AG08395 (cell line): ENCODE results near the gene MGAT4D.
A peak's percentile ranks its signal among the peaks of the same experiment; 100 is the strongest.
"Not testable (repeated sequence)": the region's sequence is repeated elsewhere in the genome, so short reads cannot be mapped to it uniquely, and the experiment has no call there.

Experiments used
- DNase-seq: peaks from one replicate; pipeline ENCODE4 v3.0.0; 2012; ENCODE audit warnings: mixed read lengths, low spot score

MGAT4D gene

DNA sequence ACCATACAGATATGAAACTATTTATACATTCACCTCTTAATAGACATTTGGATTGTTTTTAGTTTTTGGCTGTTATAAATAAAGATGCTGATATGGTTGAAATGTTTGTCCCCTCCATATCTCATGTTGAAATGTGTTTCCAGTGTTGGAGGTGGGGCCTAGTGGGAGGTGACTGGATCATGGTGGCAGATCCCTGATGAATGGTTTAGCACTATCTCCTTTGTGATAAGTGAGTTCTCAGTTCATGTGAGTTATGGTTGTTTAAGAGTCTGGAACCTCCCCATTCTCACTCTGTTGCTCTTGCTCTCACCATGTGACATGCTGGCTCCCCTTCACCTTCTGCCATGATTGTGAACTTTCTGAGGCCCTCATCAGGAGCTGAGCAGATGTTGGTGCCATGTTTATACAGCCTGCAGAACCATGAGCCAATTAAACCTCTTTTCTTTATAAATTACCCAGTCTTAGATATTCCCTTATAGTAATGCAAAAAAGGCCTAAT lies 58.4 kb downstream of the MGAT4D start:
- DNase-seq = no peak

DNA sequence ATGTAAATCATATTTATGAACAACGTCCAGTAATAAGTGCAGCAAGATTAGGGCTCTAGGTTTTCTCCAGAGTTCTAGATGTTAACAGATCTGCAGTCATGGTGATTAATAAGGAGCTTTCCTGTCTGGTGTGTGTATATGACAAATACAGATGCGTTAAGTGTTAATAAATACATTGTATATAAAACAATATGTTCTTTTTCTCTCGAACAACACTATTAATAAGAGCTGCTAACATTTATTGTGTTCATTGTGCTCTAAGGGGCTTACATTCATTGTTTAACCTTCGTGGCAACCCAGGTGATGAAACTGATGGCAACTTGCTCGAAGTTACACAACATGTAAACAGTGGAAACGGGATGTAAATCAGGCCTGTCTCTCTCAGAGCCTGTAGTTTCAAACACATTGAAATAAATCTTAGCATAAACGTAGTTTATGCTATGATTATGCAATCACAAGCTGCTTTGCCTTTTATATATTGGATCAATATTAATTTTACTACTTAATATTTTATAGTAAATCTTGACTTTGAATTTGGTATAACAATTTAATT lies 70.1 kb downstream of the MGAT4D start:
- no peak for DNase-seq

DNA sequence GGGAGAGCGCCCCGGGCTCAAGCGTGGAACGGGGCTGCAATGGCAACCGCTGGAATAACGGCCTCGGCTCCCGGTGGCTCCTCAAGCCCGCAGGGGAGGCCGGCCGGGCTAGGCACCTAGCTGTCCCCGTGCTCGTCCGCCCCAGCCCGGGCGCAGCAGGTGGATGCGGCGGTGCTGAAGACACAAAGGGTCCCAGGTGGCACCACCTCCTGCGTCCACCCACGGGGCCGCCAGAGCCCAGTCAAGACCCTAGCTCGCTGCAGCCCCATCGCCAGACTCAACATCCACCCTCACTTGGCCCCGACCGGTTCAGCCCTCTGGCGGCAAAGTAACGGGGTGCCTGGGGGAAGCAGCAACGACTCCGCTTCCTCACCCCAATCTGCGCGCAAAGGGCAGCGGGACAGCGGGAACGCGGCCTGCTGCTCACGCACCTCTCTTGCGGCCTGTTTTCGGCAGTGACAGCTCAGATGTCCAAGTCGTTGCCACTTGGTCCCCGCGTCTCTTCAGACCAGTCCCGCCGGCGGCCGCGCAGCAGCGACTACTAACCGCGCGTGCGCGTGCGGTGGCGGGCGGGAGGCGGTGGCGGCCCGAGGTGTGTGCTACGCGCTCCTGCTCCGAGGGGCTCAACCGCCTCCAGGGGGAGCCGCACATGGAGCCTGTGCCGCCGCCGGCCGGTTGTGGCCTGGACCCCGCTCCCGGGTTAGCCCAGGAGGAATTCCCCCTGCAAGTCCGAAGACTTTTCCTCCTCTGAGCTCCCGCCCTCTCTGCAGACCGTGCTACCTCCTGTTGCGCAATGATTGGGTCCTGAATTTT lies 70.8 kb downstream of the MGAT4D start, which contains the start of gene CLGN:
Gene CLGN, minus strand, starts transcription at position 543 of the 813 bp plus-strand sequence. CDS start 14,570 bp downstream, outside the sequence.
- peak; percentile 63 for DNase-seq

DNA sequence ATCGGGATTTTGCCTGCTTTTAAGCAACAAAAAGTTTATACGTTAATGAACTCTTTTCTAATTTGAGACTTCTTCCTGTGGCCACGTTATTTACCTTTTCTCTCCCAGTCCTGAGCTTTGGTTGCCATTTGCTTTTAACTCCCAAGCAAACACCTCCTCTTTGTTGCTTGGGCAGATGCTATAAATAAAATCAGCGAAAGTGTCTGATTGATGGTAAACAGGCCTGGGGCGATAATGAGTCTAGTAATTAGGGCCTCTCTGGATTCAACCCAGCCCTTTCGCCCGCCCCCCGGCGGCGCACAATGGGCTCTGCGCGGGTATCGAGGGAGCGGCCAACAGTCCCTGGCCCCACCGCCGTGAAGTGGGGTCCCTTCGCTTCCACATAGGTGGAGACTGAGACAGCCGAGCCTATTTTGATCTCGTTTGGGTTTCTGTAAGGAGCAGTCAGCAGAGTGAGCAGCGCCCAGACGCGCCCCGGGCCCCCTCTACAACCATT lies 71.4 kb downstream of the MGAT4D start:
- DNase-seq = no peak

DNA sequence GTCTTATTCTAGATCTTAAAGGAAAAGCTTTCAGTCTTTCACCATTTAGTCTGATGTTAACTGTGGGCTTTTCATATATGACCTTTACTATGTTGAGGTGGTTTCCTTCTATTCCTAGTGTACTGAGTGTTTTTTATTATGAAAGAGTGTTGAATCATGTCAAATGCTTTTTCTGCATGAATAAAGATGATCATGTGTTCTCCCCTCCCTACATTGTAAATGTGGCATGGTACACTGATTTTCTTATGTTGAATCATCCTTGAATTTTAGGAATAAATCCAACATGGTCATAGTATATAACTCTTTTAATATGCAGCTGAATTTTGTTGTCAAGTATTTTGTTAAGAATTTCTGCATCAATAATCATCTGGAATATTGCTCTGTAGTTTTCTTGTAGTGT lies 75.0 kb downstream of the MGAT4D start:
- DNase-seq = no peak

DNA sequence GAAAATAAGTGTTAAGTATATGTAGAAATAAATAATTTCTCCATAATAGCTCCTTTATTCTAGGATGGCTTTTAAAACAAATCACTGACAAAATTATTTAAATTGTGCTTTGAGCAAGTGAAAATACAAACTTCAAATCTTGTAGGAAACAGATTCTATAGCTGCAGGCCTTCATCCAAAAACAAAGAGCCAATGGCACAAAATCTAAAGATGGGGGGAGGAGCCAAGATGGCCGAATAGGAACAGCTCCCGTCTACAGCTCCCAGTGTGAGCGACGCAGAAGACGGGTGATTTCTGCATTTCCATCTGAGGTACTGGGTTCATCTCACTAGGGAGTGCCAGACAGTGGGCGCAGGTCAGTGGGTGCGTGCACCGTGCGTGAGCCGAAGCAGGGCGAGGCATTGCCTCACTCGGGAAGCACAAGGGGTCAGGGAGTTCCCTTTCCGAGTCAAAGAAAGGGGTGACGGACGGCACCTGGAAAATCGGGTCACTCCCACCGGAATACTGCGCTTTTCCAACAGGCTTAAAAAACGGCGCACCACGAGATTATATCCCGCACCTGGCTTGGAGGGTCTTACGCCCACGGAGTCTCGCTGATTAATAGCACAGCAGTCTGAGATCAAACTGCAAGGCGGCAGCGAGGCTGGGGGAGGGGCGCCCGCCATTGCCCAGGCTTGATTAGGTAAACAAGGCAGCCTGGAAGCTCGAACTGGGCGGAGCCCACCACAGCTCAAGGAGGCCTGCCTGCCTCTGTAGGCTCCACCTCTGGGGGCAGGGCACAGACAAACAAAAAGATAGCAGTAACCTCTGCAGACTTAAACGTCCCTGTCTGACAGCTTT lies 84.7 kb downstream of the MGAT4D start:
- not testable (repeated sequence) for DNase-seq

DNA sequence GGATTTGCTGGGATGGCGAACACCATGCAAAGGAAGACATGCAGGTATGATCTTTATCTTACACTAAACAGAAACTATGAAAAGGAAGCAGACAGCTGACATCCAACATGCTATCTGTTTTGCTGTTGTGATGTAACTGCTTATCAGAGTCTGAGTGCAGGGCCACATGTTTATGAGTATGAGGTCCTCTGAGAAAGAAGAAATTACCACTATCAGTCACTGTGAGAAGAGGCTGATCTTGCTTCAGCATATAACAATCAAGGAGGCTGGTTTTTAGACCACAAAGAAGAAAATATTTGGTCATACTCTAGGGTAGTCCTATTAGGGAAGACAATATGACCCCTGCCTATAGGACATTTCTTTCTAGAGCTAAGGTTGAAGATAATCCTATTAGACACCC lies 89.1 kb downstream of the MGAT4D start:
- no peak for DNase-seq

DNA sequence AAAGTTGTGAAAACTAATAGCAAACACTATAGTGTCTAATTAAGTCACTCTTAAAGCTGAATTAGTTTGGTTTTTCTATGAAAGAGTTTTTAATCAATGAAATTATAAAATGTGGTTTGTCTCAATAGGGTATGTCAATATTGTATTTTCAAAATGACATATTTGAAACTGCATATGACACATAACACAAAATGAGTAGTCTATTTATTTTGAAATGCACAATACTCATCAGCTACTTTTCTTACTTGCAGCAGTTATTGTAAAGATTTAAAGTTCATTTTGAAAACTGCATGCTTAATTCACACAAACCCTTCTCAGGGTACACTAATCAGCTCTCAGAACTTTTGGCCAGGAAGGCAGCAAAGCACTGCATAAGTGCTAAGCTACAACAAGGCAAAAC lies 91.8 kb downstream of the MGAT4D start:
- DNase-seq = no peak

DNA sequence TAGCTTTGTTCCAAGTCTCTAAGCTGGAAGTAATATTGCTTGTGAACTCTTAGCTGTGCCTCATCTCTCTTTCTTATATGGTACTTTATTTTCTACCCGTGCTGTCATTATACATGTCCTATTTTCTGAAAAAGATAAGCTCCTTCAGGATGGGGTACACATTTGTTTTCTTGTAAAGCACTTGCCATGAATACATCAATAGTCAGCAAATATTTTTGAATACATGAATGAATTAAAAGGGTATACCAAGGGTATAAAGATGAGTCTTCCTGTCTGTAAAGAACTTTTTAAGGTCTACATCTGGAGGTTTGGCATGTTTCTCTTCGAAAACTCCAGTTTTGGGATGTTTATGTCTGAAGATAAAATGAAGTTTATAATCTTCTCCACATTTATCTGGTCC lies 98.0 kb downstream of the MGAT4D start:
- no peak for DNase-seq

DNA sequence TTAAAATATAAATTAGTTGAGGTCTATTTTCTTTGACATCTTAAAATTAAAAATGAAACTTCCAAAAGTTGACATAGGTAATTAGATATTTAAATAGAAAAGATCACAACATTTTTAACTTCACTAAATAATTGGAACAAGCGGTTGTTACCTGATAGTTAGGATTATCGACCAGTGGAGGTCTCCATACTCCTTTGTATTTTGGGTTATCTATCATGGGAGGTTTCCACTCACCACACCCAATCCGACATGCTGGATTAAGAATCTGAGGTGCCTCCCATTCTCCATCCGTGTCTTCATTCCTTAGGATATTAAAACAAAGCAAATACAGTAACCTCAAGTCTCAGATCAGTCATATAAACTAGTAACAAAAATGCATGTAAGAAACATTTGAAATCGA lies 102.4 kb downstream of the MGAT4D start:
- no peak for DNase-seq
